GM12892 (cell line): Measurements from ENCODE around the gene COX4I2.
"Not testable (repeated sequence)": the region's sequence is repeated elsewhere in the genome, so short reads cannot be mapped to it uniquely, and the experiment has no call there.

Source experiments
- DNase-seq: peaks from one replicate; pipeline ENCODE4 v3.0.0; 2011; ENCODE audit not compliant: insufficient read length
- FAIRE-seq: peaks from 2 replicates; lab custom pipeline; 2011; peaks lifted over from hg19 to GRCh38; lab: Jason Lieb, UNC
- POLR2A ChIP-seq: IDR thresholded peaks from 2 replicates; pipeline ENCODE4 v1.6.1; 2011; ENCODE audit warnings: low read depth, low read length, control low read depth
- POLR2AphosphoS5 ChIP-seq: IDR thresholded peaks from 2 replicates; pipeline ENCODE4 v1.6.1; 2011; ENCODE audit warnings: low read depth, low read length, control low read depth
- TAF1 ChIP-seq: IDR thresholded peaks from 2 replicates; pipeline ENCODE4 v1.6.1; 2011; ENCODE audit warnings: low read depth, mild to moderate bottlenecking, control low read depth, low read length, borderline replicate concordance

Gene COX4I2

GRCh38 chr20:31617432-31618104 lies 20.1 kb upstream of the COX4I2 start:
- FAIRE-seq: no peak
- no peak for DNase-seq
- TF ChIP-seq TAF1: no peak
- TF ChIP-seq POLR2AphosphoS5: no peak
- TF ChIP-seq POLR2A: no peak

- TF ChIP-seq TAF1 (no peak), POLR2A (no peak)
- FAIRE-seq (no peak), DNase-seq (no peak)
Observed at GRCh38 chr20:31620246-31620645, 17.5 kb upstream of the COX4I2 start.

GRCh38 chr20:31623123-31623505 lies 14.6 kb upstream of the COX4I2 start:
- FAIRE-seq, DNase-seq: not testable (repeated sequence)

GRCh38 chr20:31626534-31626933 lies 11.2 kb upstream of the COX4I2 start:
- DNase-seq, FAIRE-seq: not testable (repeated sequence)

GRCh38 chr20:31628057-31628456 lies 9.7 kb upstream of the COX4I2 start:
- not testable (repeated sequence) for FAIRE-seq, DNase-seq

- no peak for TF ChIP-seq POLR2A
- no peak for TF ChIP-seq POLR2AphosphoS5
- TF ChIP-seq TAF1: no peak
- DNase-seq: no peak
- no peak for FAIRE-seq
Observed at GRCh38 chr20:31630187-31630790, 7.4 kb upstream of the COX4I2 start.

- no peak for FAIRE-seq
- TF ChIP-seq POLR2AphosphoS5 (no peak), TAF1 (no peak), POLR2A (no peak)
- no peak for DNase-seq
Observed at GRCh38 chr20:31632548-31633338, 5.0 kb upstream of the COX4I2 start.

- TF ChIP-seq TAF1: no peak
- TF ChIP-seq POLR2AphosphoS5: no peak
- no peak for TF ChIP-seq POLR2A
- no peak for FAIRE-seq
- no peak for DNase-seq
Observed at GRCh38 chr20:31633339-31633914, 4.3 kb upstream of the COX4I2 start.

GRCh38 chr20:31638317-31638716 lies 605 bp downstream of the COX4I2 start:
- DNase-seq (no peak), FAIRE-seq (no peak)
- TF ChIP-seq TAF1: no peak
- TF ChIP-seq POLR2AphosphoS5: no peak
- no peak for TF ChIP-seq POLR2A

GRCh38 chr20:31638816-31639215 lies 1.1 kb downstream of the COX4I2 start:
- FAIRE-seq (no peak), DNase-seq (no peak)

GRCh38 chr20:31640259-31640658 lies 2.5 kb downstream of the COX4I2 start:
- FAIRE-seq (no peak), DNase-seq (no peak)
- TF ChIP-seq POLR2A: no peak
- TF ChIP-seq POLR2AphosphoS5: no peak
- no peak for TF ChIP-seq TAF1

More at GRCh38 chr20:31638816-31639215, 1.1 kb downstream of the COX4I2 start:
- TF ChIP-seq POLR2A (no peak), POLR2AphosphoS5 (no peak), TAF1 (no peak)

GRCh38 chr20:31641391-31641790 lies 3.7 kb downstream of the COX4I2 start:
- FAIRE-seq (no peak), DNase-seq (no peak)
- TF ChIP-seq POLR2AphosphoS5 (no peak), POLR2A (no peak), TAF1 (no peak)
